H1 (cell line): ENCODE measurements around the gene MDM1. TPM values are rescaled to one million over a fixed set of nuclear protein-coding genes. Genes with fewer than 3 reads are reported as not detected.

Experiments used
- CTCF ChIA-PET: fragments of 300-600 bp; sonication (Branson Sonifier 250); formaldehyde crosslinking; loops from one replicate; lab custom pipeline; 2021; ENCODE audit not compliant: partially characterized antibody; lab: Charles Lee
- POLR2A ChIA-PET: fragments of 300-600 bp; sonication (Branson Sonifier 250); formaldehyde crosslinking; loops from one replicate; lab custom pipeline; 2021; ENCODE audit warnings: inconsistent platforms; ENCODE audit not compliant: partially characterized antibody; lab: Charles Lee
- DNase-seq, 2 experiments: peaks; one replicate each; pipeline versions ENCODE4 v3.0.0 to v3.0.0-alpha.2; 2010 to 2022; ENCODE audit warnings: low spot score in 2 of 2, low read depth in 1 of 2, mixed read lengths in 1 of 2
- FAIRE-seq: peaks from 2 replicates; lab custom pipeline; 2011; peaks lifted over from hg19 to GRCh38; lab: Jason Lieb, UNC
- H2AFZ ChIP-seq: 2 replicates; pipeline ENCODE4 v1.8.1; 2012; ENCODE audit warnings: low read length, inconsistent platforms
- H2AK5ac ChIP-seq: 2 replicates; pipeline ENCODE4 v1.6.1; 2013; ENCODE audit warnings: low read depth, low read length
- H2BK120ac ChIP-seq: replicated peaks from 2 replicates; pipeline ENCODE3; 2013; ENCODE audit warnings: low read depth, low read length, inconsistent platforms
- H2BK12ac ChIP-seq: 2 replicates; pipeline ENCODE4 v1.6.1; 2013; ENCODE audit warnings: low read depth, low read length
- H2BK15ac ChIP-seq: 2 replicates; pipeline ENCODE4 v1.6.1; 2013; ENCODE audit warnings: low read length
- H2BK20ac ChIP-seq: 2 replicates; pipeline ENCODE4 v1.6.1; 2013; ENCODE audit warnings: low read length
- H2BK5ac ChIP-seq: 2 replicates; pipeline ENCODE4 v1.6.1; 2013; ENCODE audit warnings: low read depth, low read length
- H3K14ac ChIP-seq: 2 replicates; pipeline ENCODE4 v1.6.1; 2013; ENCODE audit warnings: inconsistent platforms; ENCODE audit not compliant: insufficient read length
- H3K18ac ChIP-seq: 2 replicates; pipeline ENCODE4 v1.6.1; 2013; ENCODE audit warnings: low read length; ENCODE audit errors: extremely low read depth
- H3K23ac ChIP-seq: 2 replicates; pipeline ENCODE4 v1.6.1; 2013; ENCODE audit warnings: inconsistent platforms; ENCODE audit not compliant: insufficient read length
- H3K23me2 ChIP-seq: 2 replicates; pipeline ENCODE4 v1.6.1; 2013; ENCODE audit warnings: low read depth, low read length
- H3K27ac ChIP-seq: 2 replicates; pipeline ENCODE4 v1.6.1; 2011; ENCODE audit warnings: low read depth, low read length, inconsistent platforms
- H3K27me3 ChIP-seq, 4 experiments: replicated peaks in 1 of 4; 1 replicate in 1 of 4; 2 replicates in 3 of 4; pipeline versions ENCODE4 v1.6.1 to v1.8.1; 2011 to 2013; ENCODE audit warnings: low read length in 3 of 4, mild to moderate bottlenecking in 3 of 4, inconsistent platforms in 2 of 4, mixed read lengths in 2 of 4, moderate library complexity in 1 of 4; ENCODE audit not compliant: control insufficient read depth in 3 of 4, insufficient read depth in 3 of 4; ENCODE audit errors: extremely low read depth in 1 of 4
- H3K36me3 ChIP-seq, 4 experiments: 2 replicates each; pipeline versions ENCODE4 v1.6.1 to v1.8.1; 2011 to 2013; ENCODE audit warnings: mild to moderate bottlenecking in 4 of 4, low read length in 3 of 4, moderate library complexity in 2 of 4, control low read depth in 1 of 4, inconsistent platforms in 1 of 4; ENCODE audit not compliant: insufficient read depth in 4 of 4, control insufficient read depth in 2 of 4
- H3K4ac ChIP-seq: replicated peaks from 2 replicates; pipeline ENCODE3; 2013; ENCODE audit warnings: low read length, low read depth, mixed read lengths, inconsistent platforms; ENCODE audit not compliant: insufficient read length
- H3K4me1 ChIP-seq, 4 experiments: replicated peaks in 1 of 4; 1 replicate in 1 of 4; 2 replicates in 3 of 4; pipeline versions ENCODE4 v1.6.1 to v1.8.1; 2011 to 2013; ENCODE audit warnings: low read length in 3 of 4, inconsistent platforms in 2 of 4, mixed read lengths in 1 of 4; ENCODE audit not compliant: insufficient read depth in 4 of 4, control insufficient read depth in 3 of 4
- H3K4me2 ChIP-seq, 2 experiments: 2 replicates each; pipeline versions ENCODE4 v1.6.1 to v1.8.1; 2011 to 2013; ENCODE audit warnings: low read depth in 2 of 2, low read length in 2 of 2, control low read depth in 1 of 2, inconsistent platforms in 1 of 2, mild to moderate bottlenecking in 1 of 2; ENCODE audit not compliant: insufficient read depth in 1 of 2
- H3K4me3 ChIP-seq, 4 experiments: fragments of 200-600, 300-600 bp in 1 of 4; sonication (generic), shearing (Covaris generic), sonication (Bioruptor Twin) in 1 of 4; 2 replicates each; pipeline versions ENCODE4 v1.5.1 to v1.8.1; 2011 to 2016; ENCODE audit warnings: low read length in 4 of 4, low read depth in 3 of 4, control low read depth in 2 of 4, inconsistent platforms in 2 of 4, mild to moderate bottlenecking in 2 of 4, mixed read lengths in 1 of 4, moderate library complexity in 1 of 4; ENCODE audit not compliant: insufficient read depth in 2 of 4; ENCODE audit errors: extremely low read depth in 1 of 4
- H3K56ac ChIP-seq: replicated peaks from 2 replicates; pipeline ENCODE3; 2013; ENCODE audit warnings: low read depth, mild to moderate bottlenecking, mixed read lengths, low read length, inconsistent platforms; ENCODE audit not compliant: insufficient read length
- H3K79me1 ChIP-seq: 2 replicates; pipeline ENCODE4 v1.6.1; 2013; ENCODE audit warnings: low read depth, low read length, control low read depth
- H3K79me2 ChIP-seq, 2 experiments: 2 replicates each; pipeline versions ENCODE4 v1.6.1 to v1.8.1; 2012 to 2013; ENCODE audit warnings: low read length in 2 of 2, mild to moderate bottlenecking in 2 of 2, inconsistent platforms in 1 of 2; ENCODE audit not compliant: insufficient read depth in 2 of 2, control insufficient read depth in 1 of 2
- H3K9ac ChIP-seq, 4 experiments: replicated peaks in 1 of 4; 1 replicate in 1 of 4; 2 replicates in 3 of 4; pipeline versions ENCODE4 v1.6.1 to v1.8.1; 2011 to 2013; ENCODE audit warnings: low read depth in 3 of 4, low read length in 3 of 4, control low read depth in 2 of 4, mild to moderate bottlenecking in 2 of 4, moderate library complexity in 2 of 4, inconsistent platforms in 1 of 4; ENCODE audit errors: extremely low read depth in 1 of 4
- H3K9me3 ChIP-seq, 2 experiments: 2 replicates each; pipeline versions ENCODE4 v1.6.1 to v1.8.1; 2012 to 2013; ENCODE audit warnings: mild to moderate bottlenecking in 2 of 2, moderate library complexity in 2 of 2, control low read depth in 1 of 2, inconsistent platforms in 1 of 2, low read depth in 1 of 2, low read length in 1 of 2, mixed read lengths in 1 of 2; ENCODE audit not compliant: insufficient read depth in 2 of 2
- H4K20me1 ChIP-seq, 2 experiments: replicated peaks in 1 of 2; 2 replicates each; pipeline versions ENCODE3 to v1.8.1; 2011 to 2013; ENCODE audit warnings: inconsistent platforms in 2 of 2, low read length in 2 of 2, mild to moderate bottlenecking in 1 of 2; ENCODE audit not compliant: insufficient read depth in 2 of 2, control insufficient read depth in 1 of 2
- H4K5ac ChIP-seq: 2 replicates; pipeline ENCODE4 v1.6.1; 2013; ENCODE audit warnings: low read length, low read depth, mixed read lengths, inconsistent platforms; ENCODE audit not compliant: insufficient read length
- H4K8ac ChIP-seq: 2 replicates; pipeline ENCODE4 v1.8.0; 2013; ENCODE audit warnings: mild to moderate bottlenecking, moderate library complexity, low read length, inconsistent platforms; ENCODE audit not compliant: insufficient read depth; ENCODE audit errors: extremely low read depth
- H4K91ac ChIP-seq: replicated peaks from 2 replicates; pipeline ENCODE3; 2013; ENCODE audit warnings: low read length, mixed read lengths, inconsistent platforms; ENCODE audit not compliant: insufficient read length
- BRCA1 ChIP-seq: IDR thresholded peaks from 2 replicates; pipeline ENCODE4 v1.6.1; 2012; ENCODE audit warnings: low read depth, low read length, improper control_type of control experiment
- HDAC6 ChIP-seq: IDR thresholded peaks from one replicate; pipeline ENCODE4 v1.7.1; 2012; ENCODE audit warnings: low read depth, mild to moderate bottlenecking, inconsistent platforms, low read length, moderate library complexity
- MAFK ChIP-seq: IDR thresholded peaks from 2 replicates; pipeline ENCODE4 v1.6.1; 2012; ENCODE audit warnings: low read depth, mild to moderate bottlenecking, improper control_type of control experiment, low read length
- POLR2A ChIP-seq, 2 experiments: IDR thresholded peaks; 1 replicate in 1 of 2; 2 replicates in 1 of 2; pipeline ENCODE4 v1.6.1; 2011; ENCODE audit warnings: low read depth in 2 of 2, low read length in 2 of 2, mild to moderate bottlenecking in 2 of 2; ENCODE audit errors: control extremely low read depth in 1 of 2
- POU5F1 ChIP-seq: IDR thresholded peaks from 2 replicates; pipeline ENCODE4 v1.6.1; 2011; ENCODE audit warnings: low read depth, mild to moderate bottlenecking, low read length, moderate library complexity
- SAP30 ChIP-seq: fragments of 300-600 bp; sonication (generic); IDR thresholded peaks from 2 replicates; pipeline ENCODE4 v1.7.1; 2012; ENCODE audit warnings: low read length, moderate library complexity, mild to moderate bottlenecking, inconsistent platforms; ENCODE audit not compliant: insufficient read depth, insufficient replicate concordance
- SIN3A ChIP-seq, 2 experiments: IDR thresholded peaks in 1 of 2; conservative IDR thresholded peaks in 1 of 2; 2 replicates each; pipeline ENCODE4 v1.6.1; 2011 to 2012; ENCODE audit warnings: low read length in 2 of 2, improper control_type of control experiment in 1 of 2, low read depth in 1 of 2, mild to moderate bottlenecking in 1 of 2
- SUZ12 ChIP-seq: fragments of 200-600 bp; sonication (generic); IDR thresholded peaks from 2 replicates; pipeline ENCODE4 v1.6.1; 2012; ENCODE audit warnings: mild to moderate bottlenecking, inconsistent platforms, low read length, moderate library complexity, mixed read lengths
- TAF1 ChIP-seq: IDR thresholded peaks from 2 replicates; pipeline ENCODE4 v1.6.1; 2011; ENCODE audit warnings: mild to moderate bottlenecking, low read depth, low read length
- WGBS, 2 experiments: shearing (Covaris generic) in 1 of 2; methylation state at CpG; one replicate each; pipeline versions ENCODE4 v1.1.6 to v1.1.7; 2013 to 2015; ENCODE audit warnings: low lambda C conversion rate in 2 of 2, mixed read lengths in 2 of 2, inconsistent platforms in 1 of 2, low coverage in 1 of 2, missing lambda C conversion rate in 1 of 2; ENCODE audit not compliant: insufficient replicate concordance in 2 of 2, insufficient coverage in 1 of 2, insufficient read length in 1 of 2; ENCODE audit errors: extremely low coverage in 1 of 2, missing lambda C conversion rate in 1 of 2; 5-methylcytosine and 5-hydroxymethylcytosine counted together
- polyA plus RNA-seq, 7 experiments: library from polyadenylated mRNA; depleted of rRNA in 3 of 7; stranded (reverse) in 5 of 7; unstranded in 2 of 7; fragments of >200 nt in 5 of 7; fragments of 200-250 nt in 2 of 7; gene quantifications; 1 replicate in 5 of 7; 2 replicates in 1 of 7; 4 replicates in 1 of 7; pipeline versions ENCODE4 v1.2.1 to v1.2.3, GENCODE V29; 2011 to 2013; ENCODE audit warnings: missing spikeins in 2 of 7, mixed read lengths in 2 of 7
- total RNA-seq: library from RNA; stranded (reverse); fragmentation: NEBNext Ultra II Directional; extraction: Animal tissue kit (Norgen Biotek cat#: 25700); gene quantifications from 2 replicates; pipeline ENCODE4 v1.2.1, GENCODE V29; 2021

MDM1 gene
- total and polyA plus RNA-seq, 2 of the 8 experiments (the other 6 are each of a cell fraction or from before 2014, with no cell fraction given), result 3.1 to 10.7 TPM

- Histone ChIP-seq H2AK5ac (no peak overlapping the region), H3K18ac (no peak overlapping the region), H3K36me3 (peaks cover 0 to 10% (median 1%) of the 10 kb centered on the region in 4 experiments; a peak in 2 of 8 replicates), H3K27me3 (peaks cover 0 to 1% (median 0%) of the 10 kb centered on the region in 4 experiments; a peak in 1 of 7 replicates), H3K4me2 (no peak overlapping the region), H3K9ac (no peak overlapping the region), H3K27ac (no peak overlapping the region), H3K9me3 (no peaks in the 10 kb centered on the region), H3K23ac (no peak overlapping the region), H3K4ac (no peak overlapping the region), H2BK12ac (no peak overlapping the region), H4K8ac (no peak overlapping the region), H3K56ac (no peak overlapping the region), H3K79me2 (no peaks in the 10 kb centered on the region), H4K20me1 (peaks cover 0 to 2% of the 10 kb centered on the region in 2 experiments), H2AFZ (no peak overlapping the region), H3K4me1 (no peaks in the 10 kb centered on the region), H4K91ac (no peak overlapping the region), H2BK5ac (no peak overlapping the region), H2BK20ac (no peak overlapping the region), H3K79me1 (no peaks in the 10 kb centered on the region), H4K5ac (no peak overlapping the region), H3K14ac (no peak overlapping the region), H2BK120ac (no peak overlapping the region), H3K23me2 (no peaks in the 10 kb centered on the region), H3K4me3 (no peak overlapping the region), H2BK15ac (no peak overlapping the region)
- ChIA-PET POLR2A (no interaction called here), CTCF (interaction anchor here (2.1 kb wide), 1 partner anchor 12 kb away, joined by 9 read pairs; no protein-coding TSS in a partner anchor)
- no peak for FAIRE-seq
- WGBS, 2 experiments, result 85% methylated on average over 3 of the region's 3 CpGs; no CpG with 5 or more reads in 1 of the 2 experiments
- TF ChIP-seq SUZ12 (no peak), TAF1 (no peak), POLR2A (IDR thresholded peaks at IDR 0.05; ENCODE audit: control extremely low read depth in 1 of 2, low read depth in 2 of 2, low read length in 2 of 2) (no peak), HDAC6 (no peak), BRCA1 (no peak), SIN3A (conservative IDR thresholded peaks at IDR 0.05 in 1 of 2, IDR thresholded peaks at IDR 0.05 in 1 of 2; ENCODE audit: low read depth in 1 of 2, low read length in 2 of 2) (no peak), POU5F1 (no peak), SAP30 (no peak), MAFK (no peak)
- no peak for DNase-seq
Observed at GRCh38 chr12:68305278-68305677, 26.9 kb downstream of the MDM1 start.
